HL-60 (cell line): ENCODE results near the gene KISS1R.

Experiments
- DNase-seq, 2 experiments: peaks; one replicate each; pipeline ENCODE4 v3.0.0-alpha.2; 2010 to 2020; ENCODE audit warnings: low read depth in 1 of 2, low spot score in 1 of 2
- H3K27ac ChIP-seq: fragments of 250-450 bp; sonication (Bioruptor Pico); replicated peaks from 2 replicates; pipeline ENCODE4 v1.5.1; 2020; ENCODE audit warnings: mild to moderate bottlenecking, moderate library complexity
- H3K27me3 ChIP-seq: fragments of 250-450 bp; sonication (Bioruptor Pico); 2 replicates; pipeline ENCODE4 v1.5.1; 2021; ENCODE audit warnings: mild to moderate bottlenecking, moderate library complexity; ENCODE audit not compliant: insufficient read depth, poor library complexity, severe bottlenecking
- H3K4me3 ChIP-seq: replicated peaks from 2 replicates; pipeline ENCODE4 v1.5.1; 2011; ENCODE audit warnings: mild to moderate bottlenecking, control low read depth, low read length; ENCODE audit not compliant: insufficient read depth
- GABPA ChIP-seq: IDR thresholded peaks from 2 replicates; pipeline ENCODE4 v1.6.1; 2012; ENCODE audit warnings: low read depth
- POLR2AphosphoS5 ChIP-seq: IDR thresholded peaks from 2 replicates; pipeline ENCODE4 v1.6.1; 2012; ENCODE audit warnings: low read depth
- SPI1 ChIP-seq: IDR thresholded peaks from 2 replicates; pipeline ENCODE4 v1.6.1; 2012; ENCODE audit warnings: low read depth, mild to moderate bottlenecking, borderline replicate concordance
- TF ChIP-seq, protein P1 (sequence below): IDR thresholded peaks from 2 replicates; pipeline ENCODE4 v1.6.1; 2012; ENCODE audit warnings: low read depth; ENCODE audit not compliant: insufficient replicate concordance
- TF ChIP-seq, protein P2 (sequence below): IDR thresholded peaks from one replicate; pipeline ENCODE4 v1.5.1; 2011; ENCODE audit warnings: low read length, control low read depth, inconsistent platforms; ENCODE audit not compliant: insufficient read depth

Gene KISS1R

DNA sequence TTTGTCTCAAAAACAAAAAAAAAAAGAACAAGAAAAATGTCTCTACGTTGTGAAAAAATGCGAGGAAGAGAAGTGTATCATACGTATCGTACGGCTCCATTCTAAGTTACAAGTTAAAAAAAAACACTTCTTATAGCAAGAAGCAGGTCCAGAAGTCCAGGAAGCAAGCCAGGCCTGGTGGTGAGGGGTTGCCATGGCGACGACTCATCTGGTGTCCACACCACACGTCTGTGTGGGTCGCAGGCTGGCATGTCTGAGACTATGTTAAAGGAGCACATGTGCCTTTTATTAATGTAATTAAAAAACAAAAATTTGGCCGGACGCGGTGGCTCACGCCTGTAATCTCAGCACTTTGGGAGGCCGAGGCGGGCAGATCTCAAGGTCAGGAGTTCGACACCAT, 30.1 kb upstream of the KISS1R start:
- TF ChIP-seq, protein P1, sequence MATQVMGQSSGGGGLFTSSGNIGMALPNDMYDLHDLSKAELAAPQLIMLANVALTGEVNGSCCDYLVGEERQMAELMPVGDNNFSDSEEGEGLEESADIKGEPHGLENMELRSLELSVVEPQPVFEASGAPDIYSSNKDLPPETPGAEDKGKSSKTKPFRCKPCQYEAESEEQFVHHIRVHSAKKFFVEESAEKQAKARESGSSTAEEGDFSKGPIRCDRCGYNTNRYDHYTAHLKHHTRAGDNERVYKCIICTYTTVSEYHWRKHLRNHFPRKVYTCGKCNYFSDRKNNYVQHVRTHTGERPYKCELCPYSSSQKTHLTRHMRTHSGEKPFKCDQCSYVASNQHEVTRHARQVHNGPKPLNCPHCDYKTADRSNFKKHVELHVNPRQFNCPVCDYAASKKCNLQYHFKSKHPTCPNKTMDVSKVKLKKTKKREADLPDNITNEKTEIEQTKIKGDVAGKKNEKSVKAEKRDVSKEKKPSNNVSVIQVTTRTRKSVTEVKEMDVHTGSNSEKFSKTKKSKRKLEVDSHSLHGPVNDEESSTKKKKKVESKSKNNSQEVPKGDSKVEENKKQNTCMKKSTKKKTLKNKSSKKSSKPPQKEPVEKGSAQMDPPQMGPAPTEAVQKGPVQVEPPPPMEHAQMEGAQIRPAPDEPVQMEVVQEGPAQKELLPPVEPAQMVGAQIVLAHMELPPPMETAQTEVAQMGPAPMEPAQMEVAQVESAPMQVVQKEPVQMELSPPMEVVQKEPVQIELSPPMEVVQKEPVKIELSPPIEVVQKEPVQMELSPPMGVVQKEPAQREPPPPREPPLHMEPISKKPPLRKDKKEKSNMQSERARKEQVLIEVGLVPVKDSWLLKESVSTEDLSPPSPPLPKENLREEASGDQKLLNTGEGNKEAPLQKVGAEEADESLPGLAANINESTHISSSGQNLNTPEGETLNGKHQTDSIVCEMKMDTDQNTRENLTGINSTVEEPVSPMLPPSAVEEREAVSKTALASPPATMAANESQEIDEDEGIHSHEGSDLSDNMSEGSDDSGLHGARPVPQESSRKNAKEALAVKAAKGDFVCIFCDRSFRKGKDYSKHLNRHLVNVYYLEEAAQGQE, result no peak
- TF ChIP-seq, protein P2, sequence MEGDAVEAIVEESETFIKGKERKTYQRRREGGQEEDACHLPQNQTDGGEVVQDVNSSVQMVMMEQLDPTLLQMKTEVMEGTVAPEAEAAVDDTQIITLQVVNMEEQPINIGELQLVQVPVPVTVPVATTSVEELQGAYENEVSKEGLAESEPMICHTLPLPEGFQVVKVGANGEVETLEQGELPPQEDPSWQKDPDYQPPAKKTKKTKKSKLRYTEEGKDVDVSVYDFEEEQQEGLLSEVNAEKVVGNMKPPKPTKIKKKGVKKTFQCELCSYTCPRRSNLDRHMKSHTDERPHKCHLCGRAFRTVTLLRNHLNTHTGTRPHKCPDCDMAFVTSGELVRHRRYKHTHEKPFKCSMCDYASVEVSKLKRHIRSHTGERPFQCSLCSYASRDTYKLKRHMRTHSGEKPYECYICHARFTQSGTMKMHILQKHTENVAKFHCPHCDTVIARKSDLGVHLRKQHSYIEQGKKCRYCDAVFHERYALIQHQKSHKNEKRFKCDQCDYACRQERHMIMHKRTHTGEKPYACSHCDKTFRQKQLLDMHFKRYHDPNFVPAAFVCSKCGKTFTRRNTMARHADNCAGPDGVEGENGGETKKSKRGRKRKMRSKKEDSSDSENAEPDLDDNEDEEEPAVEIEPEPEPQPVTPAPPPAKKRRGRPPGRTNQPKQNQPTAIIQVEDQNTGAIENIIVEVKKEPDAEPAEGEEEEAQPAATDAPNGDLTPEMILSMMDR, result no peak
- no peak for TF ChIP-seq SPI1
- no peak for TF ChIP-seq POLR2AphosphoS5
- no peak for TF ChIP-seq GABPA
- no peak for DNase-seq
- Histone ChIP-seq H3K27me3 (no peaks in the 10 kb centered on the region), H3K27ac (no peak overlapping the region), H3K4me3 (no peak overlapping the region)

DNA sequence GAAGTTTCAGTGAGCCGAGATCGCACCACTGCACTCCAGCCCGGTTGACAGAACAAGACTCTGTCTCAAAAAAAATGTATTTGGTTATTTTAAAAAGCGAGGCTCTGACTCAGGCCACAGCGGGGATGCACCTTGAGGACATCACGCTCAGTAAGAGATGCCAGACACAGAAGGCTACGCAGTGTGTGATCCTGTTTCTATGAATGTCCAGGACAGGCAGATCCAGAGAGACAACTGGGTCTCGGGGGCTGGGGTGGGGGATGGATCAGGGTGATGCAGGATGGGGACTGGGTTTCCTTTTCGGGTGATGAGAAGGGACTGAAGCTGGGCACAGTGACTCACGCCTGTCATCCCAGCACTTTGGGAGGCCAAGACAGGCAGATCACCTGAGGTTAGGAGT, 29.5 kb upstream of the KISS1R start:
- Histone ChIP-seq H3K4me3 (no peak overlapping the region), H3K27me3 (no peaks in the 10 kb centered on the region), H3K27ac (no peak overlapping the region)
- no peak for DNase-seq
- TF ChIP-seq, protein P2, result no peak
- TF ChIP-seq GABPA (no peak), SPI1 (no peak), POLR2AphosphoS5 (no peak)
- TF ChIP-seq, protein P1, result no peak

DNA sequence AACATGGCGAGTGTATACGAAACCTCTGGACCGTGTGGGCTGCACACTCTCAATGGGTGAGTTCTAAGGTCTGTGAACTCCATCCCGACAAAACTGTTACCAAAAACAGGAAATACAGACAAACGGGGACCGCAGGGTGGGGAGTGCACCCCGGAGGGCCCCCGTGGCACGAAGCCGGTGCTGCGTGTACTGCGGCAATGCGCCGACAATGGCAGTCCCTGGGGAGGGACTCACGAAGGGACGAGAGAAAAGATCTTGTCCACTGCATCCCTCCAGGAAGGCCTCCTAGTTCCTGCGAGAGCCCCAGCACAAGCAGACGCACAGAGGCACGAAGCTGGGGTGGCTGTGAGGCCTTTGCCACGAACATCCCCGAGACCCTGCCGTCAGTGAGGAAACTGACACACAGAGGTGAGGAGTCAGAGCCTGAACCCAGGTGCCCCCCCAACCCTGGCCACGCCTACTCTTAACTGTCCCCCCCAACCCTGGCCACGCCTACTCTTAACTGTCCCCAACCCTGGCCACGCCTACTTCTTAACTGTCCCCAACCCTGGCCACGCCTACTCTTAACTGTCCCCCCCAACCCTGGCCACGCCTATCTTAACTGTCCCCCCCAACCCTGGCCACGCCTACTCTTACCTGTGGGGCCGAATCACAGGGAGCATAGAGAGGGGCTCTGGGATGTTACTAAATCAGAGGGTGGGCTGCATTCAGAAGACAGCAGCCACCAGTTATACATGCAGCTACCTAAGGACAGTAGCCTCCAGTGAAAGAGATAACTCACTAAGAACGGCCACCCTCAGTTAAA, 28.4 kb upstream of the KISS1R start:
- H3K27me3 ChIP-seq, result no peaks in the 10 kb centered on the region
- TF ChIP-seq, protein P2, result no peak
- TF ChIP-seq SPI1 (no peak), GABPA (no peak), POLR2AphosphoS5 (no peak)
- TF ChIP-seq, protein P1, result no peak
- H3K4me3 ChIP-seq, result no peak overlapping the region
- DNase-seq, result no peak
- no peak overlapping the region for H3K27ac ChIP-seq
